Posterior cingulate gyrus (tissue), 11 donors: Measurements from ENCODE around the gene OR5B21.
A peak's percentile ranks its signal among the peaks of the same experiment; 100 is the strongest.

Source experiments
- DNase-seq, 10 donors: peaks; one replicate each; pipeline versions ENCODE4 v3.0.0 to v3.0.0-alpha.2; 2020 to 2021; ENCODE audit warnings: mixed read lengths in 3 of 10
- intact Hi-C: fragments of 100-400 bp; cut with DNase I; formaldehyde crosslinking; loops from one replicate; pipeline ENCODE4 v1.15.1; 2023

The OR5B21 gene

DNA sequence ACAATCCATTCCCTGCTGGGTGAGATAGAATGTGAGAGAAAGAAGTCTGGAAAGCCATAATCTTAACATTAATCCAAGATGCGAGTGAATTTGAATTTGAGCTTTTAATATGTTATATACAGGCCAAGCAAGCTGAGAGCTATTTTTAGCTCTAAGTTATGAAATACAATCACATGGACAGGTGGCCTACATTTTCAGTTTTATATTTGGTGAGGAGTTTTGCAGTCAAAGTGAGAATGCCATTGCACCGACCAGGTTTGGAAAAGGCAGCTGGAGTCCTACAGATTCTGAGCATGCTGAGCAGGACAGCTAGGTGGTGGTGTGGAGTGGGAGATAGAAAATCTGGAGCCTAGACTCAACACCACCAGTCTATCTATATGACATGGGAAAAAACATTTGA lies 12.0 kb downstream of the OR5B21 start:
- DNase-seq: peak in 5 of 10 donors; percentile 15 to 87 (median 32)
- intact Hi-C loops: no loop called here

DNA sequence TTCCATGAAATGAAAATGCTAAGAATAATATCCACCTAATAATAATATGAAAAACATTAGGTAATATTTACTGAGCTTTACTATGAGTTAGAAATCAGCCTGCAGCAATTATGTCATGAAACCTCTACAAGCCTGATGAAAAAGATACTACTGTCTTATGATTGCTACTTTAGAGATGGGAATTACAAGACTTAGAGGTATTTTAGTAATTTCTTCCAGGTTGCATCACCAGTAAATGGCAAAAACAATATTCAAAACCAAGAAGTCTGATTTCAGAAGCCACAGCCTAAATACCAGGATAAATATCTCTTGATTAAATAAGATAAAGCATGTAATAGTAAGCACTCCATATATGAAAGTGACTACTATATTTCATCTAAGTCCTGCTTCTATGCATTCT lies 13.8 kb downstream of the OR5B21 start:
- no peak for DNase-seq
- intact Hi-C loops: no loop called here

DNA sequence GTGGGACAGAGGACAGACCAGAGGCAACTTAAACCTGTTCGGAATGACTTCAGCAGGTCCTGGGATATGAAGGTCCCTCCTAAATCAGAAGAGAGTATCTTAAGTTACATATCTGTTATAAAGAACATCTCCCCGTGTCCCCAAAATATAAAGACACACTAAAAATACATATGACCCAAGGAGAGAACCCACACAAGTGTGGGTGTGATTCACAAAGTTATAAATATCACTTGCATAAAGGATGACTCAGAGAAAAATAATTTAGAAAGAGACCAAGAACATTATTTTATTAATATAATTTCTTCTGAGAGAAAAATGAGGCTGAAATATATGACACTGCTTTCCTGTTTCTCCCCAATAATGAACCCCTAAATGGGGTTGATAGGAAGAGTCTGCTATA lies 14.2 kb downstream of the OR5B21 start:
- intact Hi-C loops: no loop called here
- no peak for DNase-seq

DNA sequence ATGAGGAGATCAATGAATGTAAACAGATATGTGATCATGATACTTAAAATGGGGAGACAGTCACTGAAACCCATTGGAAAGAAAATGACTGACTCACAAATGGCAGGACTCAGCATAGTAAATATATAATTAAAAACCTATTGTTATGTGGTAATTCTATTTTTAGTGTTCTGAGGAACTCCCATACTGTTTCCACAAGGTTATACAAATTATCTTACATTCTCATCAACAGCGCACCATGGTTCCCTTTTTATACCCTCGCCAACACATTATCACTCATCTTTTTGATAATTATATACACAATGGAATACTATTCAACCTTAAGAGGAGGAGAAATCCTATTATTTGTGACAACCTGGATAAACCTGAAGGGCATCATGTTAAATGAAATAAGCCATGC lies 17.1 kb downstream of the OR5B21 start:
- DNase-seq: no peak
- intact Hi-C loops: no loop called here

DNA sequence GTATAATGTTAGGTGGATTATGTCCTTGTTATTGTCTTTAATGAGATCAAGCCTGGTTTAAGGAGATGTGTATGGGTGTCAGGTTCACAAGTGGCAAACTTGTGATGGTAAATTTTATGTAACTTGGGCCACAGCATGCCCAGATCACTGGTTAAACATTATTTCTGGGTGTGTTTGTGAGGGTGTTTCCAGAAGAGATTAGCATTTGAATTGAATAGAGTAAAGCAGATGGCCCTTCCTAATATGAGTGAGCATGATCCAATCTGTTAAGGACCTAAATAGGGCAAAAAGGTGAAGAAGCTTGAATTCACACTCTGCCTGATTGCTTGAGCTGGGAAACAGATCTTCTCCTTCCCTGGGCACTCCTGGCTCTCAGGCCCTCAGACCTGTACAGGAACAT lies 20.7 kb downstream of the OR5B21 start:
- intact Hi-C loops: no loop called here
- DNase-seq: no peak

DNA sequence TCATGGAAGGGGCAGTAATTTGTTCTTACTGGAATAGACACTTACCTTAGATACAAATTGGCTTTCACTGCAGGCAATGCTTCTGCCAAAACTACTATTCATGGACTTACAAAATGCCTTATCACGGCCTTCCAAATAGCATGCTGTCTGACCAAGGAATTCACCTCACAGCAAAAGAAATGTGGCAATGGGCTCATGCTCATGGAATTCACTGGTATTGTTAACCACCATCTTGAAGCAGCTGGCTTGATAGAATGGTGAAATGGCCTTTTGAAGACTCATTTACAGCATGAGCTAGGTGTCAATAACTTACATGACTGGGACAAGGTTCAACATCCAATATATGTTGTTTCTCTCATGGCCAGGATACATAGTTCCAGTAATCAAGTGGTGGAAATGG lies 21.9 kb downstream of the OR5B21 start:
- intact Hi-C loops: no loop called here
- no peak for DNase-seq

DNA sequence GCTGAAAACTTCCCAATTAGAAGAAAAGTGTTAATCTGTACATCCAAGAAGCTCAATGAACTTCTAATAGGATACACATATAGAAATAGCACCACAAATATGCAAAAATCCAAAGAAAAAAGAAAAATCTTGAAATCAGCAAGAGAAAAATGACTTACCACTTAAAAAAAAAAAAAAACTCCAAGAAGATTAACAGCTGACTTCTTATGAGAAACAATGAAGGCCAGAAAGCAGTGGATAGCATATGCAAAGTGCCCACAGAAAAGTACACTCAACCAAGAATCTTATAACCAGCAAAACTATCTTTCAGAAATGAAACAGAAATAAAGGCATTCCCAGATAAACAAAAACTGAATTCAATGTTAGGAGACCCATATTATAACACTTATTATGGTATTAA lies 36.0 kb downstream of the OR5B21 start:
- no peak for DNase-seq
- intact Hi-C loops: no loop called here

DNA sequence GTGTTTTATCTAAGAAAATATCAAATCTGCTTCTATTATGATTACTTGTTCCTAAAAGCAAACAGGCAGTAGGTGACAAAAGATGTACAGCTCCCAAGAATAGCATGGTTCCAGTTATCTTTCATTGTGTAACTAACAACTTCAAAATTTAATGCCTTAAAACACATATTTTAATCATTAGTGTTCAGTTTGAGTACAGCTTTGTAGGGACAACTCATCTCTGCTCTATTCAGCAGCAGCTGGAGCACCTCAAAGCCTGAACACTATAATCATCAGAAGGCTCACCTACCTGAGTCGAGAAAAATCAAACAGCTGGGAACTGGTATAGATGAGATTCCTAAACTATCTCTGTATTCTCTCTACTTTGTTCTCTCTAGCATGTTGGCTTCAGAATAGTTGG lies 41.6 kb downstream of the OR5B21 start:
- intact Hi-C loops: no loop called here
- DNase-seq: no peak

DNA sequence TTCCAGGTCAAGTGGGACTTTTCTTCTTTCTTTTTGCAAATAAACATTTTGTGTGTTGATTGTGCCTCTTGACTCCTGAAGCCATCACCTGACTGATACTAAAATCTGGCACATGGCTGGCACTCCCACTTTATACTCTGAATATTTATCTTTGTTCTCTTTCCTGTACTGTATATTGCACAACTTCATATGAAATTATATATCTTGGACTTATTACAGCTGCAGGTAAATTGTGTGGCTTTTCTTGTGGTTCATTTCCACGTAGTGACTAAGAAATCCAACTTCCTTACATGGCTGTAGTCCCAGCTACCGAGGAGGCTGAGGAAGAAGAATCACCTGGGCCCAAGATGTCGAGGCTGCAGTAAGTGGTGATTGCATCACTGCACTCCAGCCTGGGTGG lies 42.2 kb downstream of the OR5B21 start:
- intact Hi-C loops: no loop called here
- DNase-seq: no peak
